OCI-LY7 (cell line): Measurements from ENCODE around the gene ZNF175.

Source experiments
- CTCF ChIP-seq: fragments of 200-600 bp; sonication (generic); conservative IDR thresholded peaks from 2 replicates; pipeline ENCODE4 v1.5.1; 2014; ENCODE audit warnings: mild to moderate bottlenecking, antibody characterized with exemption, low read length, moderate library complexity, mixed read lengths
- EZH2phosphoT487 ChIP-seq: fragments of 200-600 bp; sonication (generic); IDR thresholded peaks from 2 replicates; pipeline ENCODE4 v1.6.1; 2018; ENCODE audit warnings: low read depth, borderline replicate concordance, mild to moderate bottlenecking, mixed run types, antibody characterized with exemption, low read length, moderate library complexity, mixed read lengths

- TF ChIP-seq CTCF (no peak), EZH2phosphoT487 (no peak)
Measured at GRCh38 chr19:51586799-51587198, 15.7 kb downstream of the ZNF175 start.
